Esophagus squamous epithelium (tissue), 4 donors: ENCODE data around the gene BARX2.

Experiments
- CTCF ChIP-seq, 6 experiments: fragments of 450-650 bp in 4 of 6; fragments of 200-600 bp in 2 of 6; sonication (generic) in 2 of 6; IDR thresholded peaks; one replicate each; pipeline ENCODE4 v1.5.1; 2016 to 2019; ENCODE audit warnings: antibody characterized with exemption in 6 of 6, mild to moderate bottlenecking in 4 of 6, moderate library complexity in 4 of 6
- POLR2A ChIP-seq, 4 donors: fragments of 450-650 bp; IDR thresholded peaks; one replicate each; pipeline ENCODE4 v1.6.1; 2017; ENCODE audit warnings: antibody characterized with exemption in 4 of 4, mild to moderate bottlenecking in 4 of 4, moderate library complexity in 3 of 4

GRCh38 chr11:129453293-129453721, 77.7 kb downstream of the BARX2 start:
- TF ChIP-seq CTCF (IDR thresholded peaks at IDR 0.05) (no peak), POLR2A (IDR thresholded peaks at IDR 0.05) (no peak)
